ENCODE measurements around the gene SRGAP1.

The SRGAP1 gene

DNA sequence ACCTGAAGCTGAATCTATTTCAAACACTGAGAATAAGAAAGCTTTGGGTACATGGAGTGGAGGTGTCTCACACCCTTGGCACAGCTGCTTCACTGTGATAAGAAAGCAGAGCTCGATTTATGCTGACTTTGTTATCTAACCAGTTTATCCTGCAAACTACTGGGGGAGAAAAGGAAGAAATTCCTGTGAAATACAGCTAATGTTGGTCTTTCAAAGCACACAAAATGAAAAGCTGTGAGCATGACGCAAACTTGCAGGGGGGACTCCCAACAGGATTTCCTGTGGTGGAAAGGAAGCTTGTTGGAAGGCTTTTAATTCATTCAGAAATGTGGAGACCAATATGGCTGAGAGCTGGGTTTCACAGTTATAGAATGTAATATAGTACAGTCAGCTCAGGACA is 53.4 kb downstream of the SRGAP1 start:
- H3K4me3 ChIP-seq (ENCODE audit: low read depth, low read length), result no peak overlapping the region
- no peaks in the 10 kb centered on the region for H3K9me3 ChIP-seq (ENCODE audit: control insufficient read depth, insufficient read depth, low read length)
- H3K4me1 ChIP-seq (ENCODE audit: control insufficient read depth, insufficient read depth, low read length), result peaks cover 6% of the 10 kb centered on the region
- H3K27me3 ChIP-seq (ENCODE audit: control insufficient read depth, insufficient read depth, low read length), result no peaks in the 10 kb centered on the region
- H3K36me3 ChIP-seq (ENCODE audit: control insufficient read depth, insufficient read depth, low read length), result no peaks in the 10 kb centered on the region
- no peak overlapping the region for H3K9ac ChIP-seq (ENCODE audit: low read depth, low read length)

DNA sequence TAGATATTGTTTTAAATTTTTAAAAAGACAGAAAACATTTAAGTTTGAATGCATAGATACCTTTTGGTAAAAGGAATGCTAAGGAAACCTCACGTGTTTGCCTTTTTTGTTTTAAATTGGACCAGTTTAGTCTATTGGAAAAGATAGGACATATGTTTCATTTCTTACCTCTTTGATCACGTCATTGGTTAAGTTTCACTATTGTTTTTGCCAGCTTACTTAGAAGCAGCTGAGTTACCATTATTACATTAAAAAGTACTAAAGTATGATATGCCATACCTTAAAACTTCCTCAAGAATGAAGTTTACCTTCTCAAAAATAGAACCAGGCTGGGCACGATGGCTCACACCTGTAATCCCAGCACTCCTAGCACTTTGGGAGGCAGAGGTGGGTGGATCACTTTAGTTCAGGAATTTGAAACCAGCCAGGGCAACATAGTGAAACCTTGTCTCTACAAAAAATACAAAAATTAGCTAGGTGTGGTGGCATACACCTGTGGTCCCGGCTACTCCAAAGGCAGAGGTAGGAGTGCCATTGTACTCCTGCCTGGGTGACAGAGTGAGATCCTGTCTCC is 54.4 kb downstream of the SRGAP1 start:
- H3K4me3 ChIP-seq (ENCODE audit: low read depth, low read length), result no peak overlapping the region
- no peaks in the 10 kb centered on the region for H3K27me3 ChIP-seq (ENCODE audit: control insufficient read depth, insufficient read depth, low read length)
- no peaks in the 10 kb centered on the region for H3K9me3 ChIP-seq (ENCODE audit: control insufficient read depth, insufficient read depth, low read length)
- H3K36me3 ChIP-seq (ENCODE audit: control insufficient read depth, insufficient read depth, low read length), result no peaks in the 10 kb centered on the region
- H3K9ac ChIP-seq (ENCODE audit: low read depth, low read length), result no peak overlapping the region
- no peaks in the 10 kb centered on the region for H3K4me1 ChIP-seq (ENCODE audit: control insufficient read depth, insufficient read depth, low read length)

DNA sequence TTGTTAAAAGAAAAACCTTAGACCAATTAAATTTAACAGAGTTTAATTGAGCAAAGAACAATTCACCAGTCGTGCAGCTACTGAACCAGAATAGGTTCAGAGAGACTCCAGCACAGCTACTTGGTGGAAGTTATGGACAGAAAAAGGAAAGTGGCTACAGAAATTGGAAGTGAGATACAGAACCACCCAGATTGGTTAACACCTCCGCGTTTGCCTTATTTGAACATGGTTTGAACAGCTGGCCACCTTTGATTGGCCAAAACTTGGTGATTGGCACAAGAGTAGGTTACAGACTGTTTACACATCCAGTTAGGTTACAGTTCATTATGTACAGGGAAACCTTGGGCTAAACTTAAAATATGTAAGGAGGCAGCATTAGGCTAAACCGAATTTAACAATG is 54.9 kb downstream of the SRGAP1 start:
- no peaks in the 10 kb centered on the region for H3K27me3 ChIP-seq (ENCODE audit: control insufficient read depth, insufficient read depth, low read length)
- no peaks in the 10 kb centered on the region for H3K4me1 ChIP-seq (ENCODE audit: control insufficient read depth, insufficient read depth, low read length)
- H3K4me3 ChIP-seq (ENCODE audit: low read depth, low read length), result no peak overlapping the region
- H3K36me3 ChIP-seq (ENCODE audit: control insufficient read depth, insufficient read depth, low read length), result no peaks in the 10 kb centered on the region
- H3K9me3 ChIP-seq (ENCODE audit: control insufficient read depth, insufficient read depth, low read length), result no peaks in the 10 kb centered on the region
- no peak overlapping the region for H3K9ac ChIP-seq (ENCODE audit: low read depth, low read length)

DNA sequence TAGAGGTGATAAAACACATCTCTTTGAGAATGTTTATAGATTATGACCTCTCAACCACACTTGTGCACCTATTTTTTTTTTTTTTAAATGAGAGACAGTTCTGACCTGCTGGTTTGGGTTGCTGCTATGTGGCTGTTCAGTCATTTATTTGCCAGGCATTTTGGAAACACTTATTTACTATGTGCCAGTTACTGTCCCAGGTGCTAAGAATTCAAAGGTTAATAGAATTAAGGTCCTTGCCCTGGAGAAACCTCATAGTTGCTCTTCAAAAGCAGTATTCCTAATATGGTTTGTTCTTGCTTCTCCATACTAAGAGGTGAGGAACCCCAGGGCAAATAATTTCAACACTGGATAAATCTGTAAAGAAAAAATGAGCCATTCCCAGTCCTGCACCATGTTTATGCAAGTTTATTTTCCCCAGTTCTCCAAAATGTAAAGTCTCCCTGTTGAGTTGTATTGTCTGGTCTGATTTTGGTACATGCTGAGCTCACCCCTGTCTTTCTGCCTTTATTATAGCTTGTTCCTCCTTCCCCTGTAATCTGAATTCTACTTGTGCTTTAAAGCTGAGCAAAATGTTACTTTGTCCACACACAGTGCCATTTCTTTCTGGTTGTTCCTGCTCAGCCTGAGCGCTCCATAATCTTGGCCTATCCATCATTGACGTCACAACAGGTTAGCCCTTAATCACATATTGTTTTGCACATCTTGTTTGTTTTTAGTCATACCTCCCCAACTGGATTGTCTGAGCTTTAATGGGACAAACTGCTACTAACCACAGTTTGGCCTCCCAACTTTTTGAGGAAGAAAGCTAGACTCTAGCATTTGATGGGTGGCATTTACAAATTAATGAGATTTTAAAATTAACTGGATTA is 56.7 kb downstream of the SRGAP1 start:
- no peaks in the 10 kb centered on the region for H3K4me1 ChIP-seq (ENCODE audit: control insufficient read depth, insufficient read depth, low read length)
- H3K27me3 ChIP-seq (ENCODE audit: control insufficient read depth, insufficient read depth, low read length), result no peaks in the 10 kb centered on the region
- H3K9ac ChIP-seq (ENCODE audit: low read depth, low read length), result no peak overlapping the region
- no peaks in the 10 kb centered on the region for H3K36me3 ChIP-seq (ENCODE audit: control insufficient read depth, insufficient read depth, low read length)
- H3K9me3 ChIP-seq (ENCODE audit: control insufficient read depth, insufficient read depth, low read length), result no peaks in the 10 kb centered on the region
- H3K4me3 ChIP-seq (ENCODE audit: low read depth, low read length), result no peak overlapping the region

DNA sequence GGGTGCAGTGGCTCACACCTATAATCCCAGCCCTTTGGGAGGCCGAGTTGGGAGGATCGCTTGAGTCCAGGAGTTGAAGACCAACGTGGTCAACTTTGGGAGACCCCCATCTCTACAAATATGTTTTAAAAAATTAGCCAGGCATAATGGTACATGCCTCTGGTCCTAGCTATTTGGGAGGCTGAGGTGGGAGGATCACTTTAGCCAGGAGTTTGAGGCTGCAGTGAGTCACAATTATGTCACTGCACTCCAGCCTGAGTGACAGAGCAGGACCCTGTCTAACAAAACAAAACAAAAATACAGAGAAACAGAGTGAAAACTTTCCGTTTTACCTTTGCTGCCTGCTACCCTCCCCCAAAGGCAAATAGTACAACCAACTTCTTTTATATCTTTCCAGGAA is 60.2 kb downstream of the SRGAP1 start:
- Histone ChIP-seq H3K27me3 (ENCODE audit: control insufficient read depth, insufficient read depth, low read length) (no peaks in the 10 kb centered on the region), H3K4me3 (ENCODE audit: low read depth, low read length) (no peak overlapping the region), H3K36me3 (ENCODE audit: control insufficient read depth, insufficient read depth, low read length) (no peaks in the 10 kb centered on the region), H3K9me3 (ENCODE audit: control insufficient read depth, insufficient read depth, low read length) (no peaks in the 10 kb centered on the region), H3K9ac (ENCODE audit: low read depth, low read length) (no peak overlapping the region), H3K4me1 (ENCODE audit: control insufficient read depth, insufficient read depth, low read length) (no peaks in the 10 kb centered on the region)

DNA sequence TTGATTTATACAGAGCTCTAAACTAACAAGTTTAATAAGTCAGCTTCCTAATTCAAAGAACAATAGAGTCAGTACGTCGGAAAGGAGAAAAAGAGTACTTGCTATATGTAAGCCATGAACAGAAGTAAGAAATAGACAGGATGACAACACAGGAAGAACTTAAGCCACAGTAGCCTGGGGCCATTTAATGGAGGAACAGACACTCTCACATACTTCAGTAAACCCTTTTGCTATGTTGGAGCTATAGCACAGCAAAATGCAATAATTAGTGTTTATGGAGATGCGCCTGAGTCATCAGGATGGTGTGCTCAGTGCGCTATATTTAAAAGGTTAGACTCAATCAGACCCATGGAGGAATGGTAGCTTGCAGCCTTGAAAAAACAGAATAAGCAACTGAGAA is 61.0 kb downstream of the SRGAP1 start:
- Histone ChIP-seq H3K27me3 (ENCODE audit: control insufficient read depth, insufficient read depth, low read length) (no peaks in the 10 kb centered on the region), H3K36me3 (ENCODE audit: control insufficient read depth, insufficient read depth, low read length) (no peaks in the 10 kb centered on the region), H3K9ac (ENCODE audit: low read depth, low read length) (no peak overlapping the region), H3K4me1 (ENCODE audit: control insufficient read depth, insufficient read depth, low read length) (no peaks in the 10 kb centered on the region), H3K4me3 (ENCODE audit: low read depth, low read length) (no peak overlapping the region), H3K9me3 (ENCODE audit: control insufficient read depth, insufficient read depth, low read length) (no peaks in the 10 kb centered on the region)

DNA sequence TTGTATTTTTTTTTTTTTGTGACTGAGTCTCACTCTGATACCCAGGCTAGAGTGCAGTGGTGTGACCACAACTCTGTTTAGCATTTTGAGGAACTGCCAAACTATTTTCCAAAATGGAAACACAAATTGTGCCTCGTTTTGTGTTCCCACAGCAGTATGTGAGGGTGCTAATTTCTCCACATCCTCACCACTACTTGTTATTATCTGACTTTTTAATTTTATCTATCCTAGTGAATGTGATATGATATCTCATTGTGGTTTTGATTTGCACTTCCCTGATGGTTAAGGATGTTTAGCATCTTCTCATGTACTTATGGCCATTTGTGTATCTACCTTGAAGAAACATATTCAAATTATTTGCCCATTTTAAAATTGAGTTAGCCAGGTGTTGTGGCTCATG is 62.4 kb downstream of the SRGAP1 start:
- Histone ChIP-seq H3K9me3 (ENCODE audit: control insufficient read depth, insufficient read depth, low read length) (no peaks in the 10 kb centered on the region), H3K4me1 (ENCODE audit: control insufficient read depth, insufficient read depth, low read length) (no peaks in the 10 kb centered on the region)

DNA sequence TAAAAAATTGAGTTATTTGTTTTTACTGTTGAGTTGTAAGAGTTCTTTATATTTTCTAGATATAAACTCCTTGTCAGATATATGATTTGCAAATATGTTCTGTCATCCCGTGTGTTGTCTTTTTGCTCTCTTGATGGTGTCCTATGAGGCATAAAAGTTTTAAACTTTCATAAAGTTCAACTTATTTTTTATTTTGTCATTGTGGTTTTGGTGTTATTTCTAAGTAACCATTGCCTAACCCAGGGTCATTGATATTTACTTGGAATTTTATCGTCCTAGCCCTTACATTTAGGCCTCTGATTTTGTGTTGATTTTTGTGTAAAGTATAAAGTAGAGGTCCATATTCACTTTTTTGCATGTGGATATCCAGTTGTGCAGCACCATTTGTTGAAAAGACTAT is 63.1 kb downstream of the SRGAP1 start:
- H3K4me3 ChIP-seq (ENCODE audit: low read depth, low read length), result no peak overlapping the region
- no peaks in the 10 kb centered on the region for H3K27me3 ChIP-seq (ENCODE audit: control insufficient read depth, insufficient read depth, low read length)
- H3K9ac ChIP-seq (ENCODE audit: low read depth, low read length), result no peak overlapping the region
- no peaks in the 10 kb centered on the region for H3K4me1 ChIP-seq (ENCODE audit: control insufficient read depth, insufficient read depth, low read length)
- no peaks in the 10 kb centered on the region for H3K9me3 ChIP-seq (ENCODE audit: control insufficient read depth, insufficient read depth, low read length)
- no peaks in the 10 kb centered on the region for H3K36me3 ChIP-seq (ENCODE audit: control insufficient read depth, insufficient read depth, low read length)

More for the DNA sequence above, 62.4 kb downstream of the SRGAP1 start:
- H3K36me3 ChIP-seq (ENCODE audit: control insufficient read depth, insufficient read depth, low read length), result no peaks in the 10 kb centered on the region
- no peaks in the 10 kb centered on the region for H3K27me3 ChIP-seq (ENCODE audit: control insufficient read depth, insufficient read depth, low read length)
- H3K9ac ChIP-seq (ENCODE audit: low read depth, low read length), result no peak overlapping the region
- H3K4me3 ChIP-seq (ENCODE audit: low read depth, low read length), result no peak overlapping the region

DNA sequence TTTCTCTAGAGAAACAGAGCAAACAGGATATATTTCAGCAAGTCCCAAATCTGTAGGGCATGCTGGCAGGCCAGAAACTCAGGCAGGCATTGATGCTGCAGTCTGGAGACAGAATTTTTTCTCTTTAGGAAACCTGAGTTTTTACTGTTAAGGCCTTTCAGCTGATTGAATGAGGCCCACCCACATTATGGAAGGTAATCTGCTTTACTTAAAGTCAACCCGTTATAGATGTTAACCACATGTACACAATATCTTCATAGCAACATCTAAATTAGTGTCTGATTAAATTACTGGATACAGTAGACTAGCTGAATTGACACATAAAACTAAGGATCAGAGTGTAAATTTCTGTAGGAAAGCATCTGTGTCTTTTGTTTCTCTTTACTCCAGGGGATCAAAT is 65.2 kb downstream of the SRGAP1 start:
- no peaks in the 10 kb centered on the region for H3K9me3 ChIP-seq (ENCODE audit: control insufficient read depth, insufficient read depth, low read length)
- H3K36me3 ChIP-seq (ENCODE audit: control insufficient read depth, insufficient read depth, low read length), result no peaks in the 10 kb centered on the region
- H3K4me1 ChIP-seq (ENCODE audit: control insufficient read depth, insufficient read depth, low read length), result no peaks in the 10 kb centered on the region
- H3K27me3 ChIP-seq (ENCODE audit: control insufficient read depth, insufficient read depth, low read length), result no peaks in the 10 kb centered on the region
- no peak overlapping the region for H3K4me3 ChIP-seq (ENCODE audit: low read depth, low read length)
- H3K9ac ChIP-seq (ENCODE audit: low read depth, low read length), result no peak overlapping the region

DNA sequence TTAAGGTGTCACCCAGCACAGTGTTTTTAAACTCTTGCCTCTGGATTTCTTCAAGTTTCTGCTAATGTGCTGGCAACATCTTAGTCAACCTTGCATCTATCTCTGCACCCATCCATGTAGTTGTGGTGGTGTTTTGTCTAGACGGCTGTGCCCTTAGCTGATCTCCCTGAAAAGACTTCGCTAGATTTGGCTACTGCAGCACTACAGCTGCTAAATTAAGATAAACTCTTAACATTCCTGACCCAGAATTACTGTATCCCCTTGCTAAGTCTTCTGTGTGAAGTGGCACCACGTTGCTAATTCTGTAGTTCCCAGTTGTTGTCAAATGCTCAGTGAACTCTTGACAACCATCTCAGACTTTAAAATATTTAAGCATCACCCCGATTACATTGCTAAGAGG is 66.8 kb downstream of the SRGAP1 start:
- peaks cover 5% of the 10 kb centered on the region for H3K4me1 ChIP-seq (ENCODE audit: control insufficient read depth, insufficient read depth, low read length)
- H3K9me3 ChIP-seq (ENCODE audit: control insufficient read depth, insufficient read depth, low read length), result no peaks in the 10 kb centered on the region
- H3K27me3 ChIP-seq (ENCODE audit: control insufficient read depth, insufficient read depth, low read length), result no peaks in the 10 kb centered on the region
- H3K36me3 ChIP-seq (ENCODE audit: control insufficient read depth, insufficient read depth, low read length), result no peaks in the 10 kb centered on the region
- no peak overlapping the region for H3K9ac ChIP-seq (ENCODE audit: low read depth, low read length)
- H3K4me3 ChIP-seq (ENCODE audit: low read depth, low read length), result no peak overlapping the region

DNA sequence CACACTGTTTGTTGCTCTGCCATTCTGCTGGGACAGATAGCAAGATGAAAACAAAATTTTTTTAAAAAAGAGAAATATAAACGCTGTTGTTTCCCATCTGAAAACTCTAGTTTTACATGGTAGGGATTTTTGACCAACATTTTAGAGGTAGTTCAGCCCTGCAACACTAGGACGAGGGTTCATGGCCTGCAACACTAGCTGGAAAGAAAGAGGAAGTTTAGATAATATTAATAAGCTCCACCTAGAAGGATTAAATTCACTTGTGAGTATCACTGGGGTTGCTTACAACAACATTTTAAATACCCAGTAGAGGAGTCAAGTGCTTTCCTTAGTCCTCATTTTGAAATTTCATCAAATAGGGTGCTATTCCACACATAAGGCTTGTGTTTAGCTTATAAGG is 68.2 kb downstream of the SRGAP1 start:
- Histone ChIP-seq H3K4me1 (ENCODE audit: control insufficient read depth, insufficient read depth, low read length) (peaks cover 5% of the 10 kb centered on the region), H3K9me3 (ENCODE audit: control insufficient read depth, insufficient read depth, low read length) (no peaks in the 10 kb centered on the region), H3K27me3 (ENCODE audit: control insufficient read depth, insufficient read depth, low read length) (no peaks in the 10 kb centered on the region), H3K36me3 (ENCODE audit: control insufficient read depth, insufficient read depth, low read length) (no peaks in the 10 kb centered on the region), H3K4me3 (ENCODE audit: low read depth, low read length) (no peak overlapping the region), H3K9ac (ENCODE audit: low read depth, low read length) (no peak overlapping the region)

DNA sequence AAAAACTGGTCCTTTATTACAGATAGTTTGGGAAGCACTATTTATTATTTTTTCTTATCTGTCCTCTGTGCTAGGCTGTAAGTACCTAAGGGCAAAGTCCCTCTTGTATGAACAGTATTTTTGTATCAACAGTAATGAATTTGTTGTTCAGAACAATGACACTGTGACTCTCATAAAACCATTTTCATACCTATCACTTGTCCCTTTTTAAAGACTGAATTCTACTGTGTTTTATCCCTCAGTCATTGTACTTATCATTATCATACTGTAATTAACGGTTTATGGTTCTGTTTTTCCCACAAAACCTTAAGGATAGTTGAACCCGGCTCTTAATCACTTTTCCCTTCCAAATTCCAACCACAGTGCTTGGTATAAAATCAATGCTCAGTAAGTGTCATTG is 69.4 kb downstream of the SRGAP1 start:
- no peaks in the 10 kb centered on the region for H3K9me3 ChIP-seq (ENCODE audit: control insufficient read depth, insufficient read depth, low read length)
- H3K27me3 ChIP-seq (ENCODE audit: control insufficient read depth, insufficient read depth, low read length), result no peaks in the 10 kb centered on the region
- peaks cover 8% of the 10 kb centered on the region for H3K4me1 ChIP-seq (ENCODE audit: control insufficient read depth, insufficient read depth, low read length)
- H3K36me3 ChIP-seq (ENCODE audit: control insufficient read depth, insufficient read depth, low read length), result no peaks in the 10 kb centered on the region
- no peak overlapping the region for H3K9ac ChIP-seq (ENCODE audit: low read depth, low read length)
- H3K4me3 ChIP-seq (ENCODE audit: low read depth, low read length), result no peak overlapping the region
